HFF-Myc (cell line): Measurements from ENCODE around the gene PRR16.

ENCODE experiments used
- DNase-seq: peaks from one replicate; pipeline ENCODE4 v3.0.0-alpha.2; 2011; ENCODE audit warnings: low read depth; ENCODE audit errors: extremely low read depth
- H3K4me3 ChIP-seq: replicated peaks from 2 replicates; pipeline ENCODE4 v1.5.1; 2011; ENCODE audit warnings: low read depth, mild to moderate bottlenecking, control low read depth, low read length
- TF ChIP-seq, protein P1 (sequence below): IDR thresholded peaks from 2 replicates; pipeline ENCODE4 v1.5.1; 2012; ENCODE audit warnings: mild to moderate bottlenecking, low read depth, low read length, control low read depth; ENCODE audit errors: missing control alignments

The PRR16 gene

DNA sequence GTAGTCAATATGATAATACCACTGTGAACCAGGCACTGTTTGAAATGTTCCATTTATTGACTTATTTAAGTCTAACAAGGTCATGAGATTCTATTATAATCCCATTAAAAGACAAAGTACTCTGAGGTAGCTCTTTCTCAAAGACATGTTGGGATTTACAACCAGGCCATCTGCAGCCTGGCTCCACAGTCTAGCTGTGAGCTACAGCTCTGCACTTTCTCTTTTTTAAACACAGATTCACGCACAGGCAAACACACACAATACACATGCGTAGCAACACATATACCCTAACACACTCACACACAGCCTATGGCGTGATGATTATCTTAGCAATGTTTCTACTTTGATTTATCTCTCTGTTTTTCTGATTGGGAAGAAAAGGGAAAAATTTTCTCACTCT is 174.3 kb downstream of the PRR16 start:
- no peak for DNase-seq
- TF ChIP-seq, protein P1, sequence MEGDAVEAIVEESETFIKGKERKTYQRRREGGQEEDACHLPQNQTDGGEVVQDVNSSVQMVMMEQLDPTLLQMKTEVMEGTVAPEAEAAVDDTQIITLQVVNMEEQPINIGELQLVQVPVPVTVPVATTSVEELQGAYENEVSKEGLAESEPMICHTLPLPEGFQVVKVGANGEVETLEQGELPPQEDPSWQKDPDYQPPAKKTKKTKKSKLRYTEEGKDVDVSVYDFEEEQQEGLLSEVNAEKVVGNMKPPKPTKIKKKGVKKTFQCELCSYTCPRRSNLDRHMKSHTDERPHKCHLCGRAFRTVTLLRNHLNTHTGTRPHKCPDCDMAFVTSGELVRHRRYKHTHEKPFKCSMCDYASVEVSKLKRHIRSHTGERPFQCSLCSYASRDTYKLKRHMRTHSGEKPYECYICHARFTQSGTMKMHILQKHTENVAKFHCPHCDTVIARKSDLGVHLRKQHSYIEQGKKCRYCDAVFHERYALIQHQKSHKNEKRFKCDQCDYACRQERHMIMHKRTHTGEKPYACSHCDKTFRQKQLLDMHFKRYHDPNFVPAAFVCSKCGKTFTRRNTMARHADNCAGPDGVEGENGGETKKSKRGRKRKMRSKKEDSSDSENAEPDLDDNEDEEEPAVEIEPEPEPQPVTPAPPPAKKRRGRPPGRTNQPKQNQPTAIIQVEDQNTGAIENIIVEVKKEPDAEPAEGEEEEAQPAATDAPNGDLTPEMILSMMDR: no peak
- H3K4me3 ChIP-seq: no peak overlapping the region

DNA sequence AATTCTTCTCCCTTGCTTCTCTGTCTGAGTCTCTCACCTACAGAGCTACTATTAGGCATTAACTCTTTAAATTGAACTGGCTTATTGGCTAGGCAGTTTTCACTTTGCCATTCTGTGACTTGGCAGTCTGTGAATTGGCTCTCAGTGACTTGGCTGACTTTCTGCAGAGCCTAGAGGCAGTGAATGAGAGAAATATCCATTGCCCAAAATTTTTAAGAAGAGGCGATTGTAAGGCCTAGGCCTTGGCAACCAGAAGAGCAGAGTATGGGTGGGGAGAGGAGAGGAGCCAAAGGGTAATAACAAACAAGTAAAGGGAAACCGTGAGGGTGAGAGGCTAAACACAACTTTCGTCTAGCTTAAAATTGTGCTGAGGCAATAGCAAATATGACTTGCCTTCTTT is 176.7 kb downstream of the PRR16 start:
- no peak overlapping the region for H3K4me3 ChIP-seq
- DNase-seq: no peak
- TF ChIP-seq, protein P1: no peak

DNA sequence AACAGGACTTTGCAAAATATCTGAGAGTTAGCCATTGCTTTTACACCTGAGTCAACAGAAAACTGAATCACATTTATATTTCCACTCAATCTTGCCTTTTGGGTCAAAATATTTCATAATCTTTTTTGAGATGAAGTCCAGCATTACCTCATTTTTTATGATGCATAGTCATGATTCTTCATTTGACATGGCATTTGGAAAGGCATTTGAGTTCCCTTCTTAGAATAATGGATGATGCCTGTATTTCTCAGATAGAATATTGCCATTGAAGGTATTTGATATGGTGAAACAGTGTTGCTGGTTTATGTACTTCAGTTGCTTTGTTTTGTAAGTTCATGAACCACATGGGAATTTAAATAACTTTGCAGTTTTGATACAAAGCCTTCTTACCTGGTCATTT is 180.4 kb downstream of the PRR16 start:
- TF ChIP-seq, protein P1: no peak
- H3K4me3 ChIP-seq: no peak overlapping the region
- no peak for DNase-seq

DNA sequence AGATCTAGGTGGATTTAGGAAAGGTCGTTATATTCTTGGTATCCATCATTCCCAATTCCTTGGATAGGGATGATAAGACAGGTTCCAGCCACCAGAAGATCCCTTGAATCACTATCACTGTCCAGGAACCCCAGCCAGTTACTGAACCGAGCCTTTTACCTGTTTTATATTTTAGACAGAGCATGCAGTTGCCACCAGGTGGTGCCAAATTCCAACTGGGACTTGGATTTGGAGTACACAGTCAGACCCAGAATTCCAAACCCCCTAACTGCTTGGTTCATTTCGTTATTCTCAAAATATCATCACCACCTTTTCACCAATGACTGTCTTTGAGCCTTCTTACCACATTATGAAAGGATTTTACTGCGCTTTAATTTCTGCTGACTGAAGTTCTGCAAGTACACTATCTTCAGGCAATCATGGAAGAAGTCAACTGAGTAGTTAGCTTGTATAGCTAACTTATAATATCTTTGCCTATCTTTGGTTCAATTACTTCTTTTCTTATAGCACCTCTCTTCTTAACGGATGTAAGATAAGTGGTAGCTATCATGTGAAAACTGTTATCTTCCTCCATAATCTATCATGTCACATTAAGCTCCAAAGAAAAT is 191.8 kb downstream of the PRR16 start:
- DNase-seq: no peak
- TF ChIP-seq, protein P1: peak; percentile 34
- H3K4me3 ChIP-seq: no peak overlapping the region

DNA sequence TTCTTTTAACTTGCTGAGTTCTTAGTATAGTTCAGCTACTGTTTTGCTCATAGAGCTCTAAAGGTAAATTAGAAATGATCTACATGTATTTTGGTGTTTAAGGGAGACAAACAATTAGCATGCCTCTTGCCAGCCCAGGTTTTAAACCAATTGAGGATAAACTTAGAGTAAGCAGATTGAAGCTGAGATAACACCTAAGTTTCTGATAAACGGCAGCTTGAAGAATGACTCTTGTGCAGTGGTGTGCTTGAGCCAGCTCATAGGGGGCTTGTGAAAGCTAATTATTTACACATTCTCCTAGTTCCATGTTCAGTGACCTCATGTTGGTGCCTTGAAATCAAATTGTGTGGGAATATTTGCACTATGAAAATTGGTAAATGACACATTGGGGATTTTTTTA is 193.0 kb downstream of the PRR16 start:
- DNase-seq: no peak
- TF ChIP-seq, protein P1: no peak
- H3K4me3 ChIP-seq: no peak overlapping the region

DNA sequence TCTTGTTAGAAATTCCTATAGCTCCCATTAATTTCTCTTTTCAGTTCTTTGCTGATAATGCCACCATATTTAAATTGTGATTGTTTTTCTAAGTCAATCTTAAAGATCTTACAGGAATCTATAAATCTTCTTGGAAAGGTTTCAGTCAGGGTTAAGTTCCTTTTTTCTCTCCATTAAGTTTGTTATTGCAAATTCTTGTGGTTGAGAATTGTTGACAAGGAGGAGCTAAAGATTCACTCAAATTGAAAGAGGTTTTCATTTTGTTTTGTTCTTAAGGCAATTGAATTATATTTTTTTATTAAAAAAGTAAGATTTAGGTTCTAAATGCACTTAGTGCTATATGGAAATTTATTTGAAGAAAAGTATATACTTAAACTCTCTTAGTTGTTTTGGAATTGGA is 213.4 kb downstream of the PRR16 start:
- H3K4me3 ChIP-seq: no peak overlapping the region
- no peak for DNase-seq
- TF ChIP-seq, protein P1: no peak

DNA sequence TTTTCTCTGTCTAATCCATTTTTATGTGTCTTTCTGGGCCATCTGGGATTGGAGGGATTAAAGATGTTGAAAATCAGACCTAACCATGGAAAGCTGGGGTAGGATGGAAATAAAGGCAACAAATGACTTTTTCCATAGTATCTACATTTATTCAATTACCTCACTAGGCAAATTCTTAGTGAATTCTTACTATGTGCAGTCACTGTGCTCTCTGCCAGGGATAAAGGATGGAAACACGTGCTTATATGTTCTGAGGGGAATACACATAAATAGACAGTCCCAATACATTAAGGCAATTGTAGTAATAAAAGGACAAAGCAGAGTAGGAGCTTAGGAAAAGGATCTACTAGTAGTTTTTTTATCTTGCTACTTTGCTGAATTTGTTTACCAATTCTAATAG is 214.2 kb downstream of the PRR16 start:
- TF ChIP-seq, protein P1: no peak
- H3K4me3 ChIP-seq: no peak overlapping the region
- no peak for DNase-seq
